DMS 273 treated with DMSO at 0.1 percent for 48 hours (cell line): ENCODE results near the gene UBIAD1.
"Not testable (repeated sequence)": the region's sequence is repeated elsewhere in the genome, so short reads cannot be mapped to it uniquely, and the experiment has no call there.

Experiments
- DNase-seq: peaks from one replicate; lab custom pipeline; 2025; lab: John Stamatoyannopoulos, UW

The UBIAD1 gene

GRCh38 chr1:11280719-11281376, 7.8 kb downstream of the UBIAD1 start:
- DNase-seq = no peak

- DNase-seq = no peak
Measured at GRCh38 chr1:11281518-11282331, 8.7 kb downstream of the UBIAD1 start.

GRCh38 chr1:11283151-11283550, 10.2 kb downstream of the UBIAD1 start:
- DNase-seq = no peak

- no peak for DNase-seq
Measured at GRCh38 chr1:11284784-11285183, 11.8 kb downstream of the UBIAD1 start.

- no peak for DNase-seq
Measured at GRCh38 chr1:11285883-11286734, 13.1 kb downstream of the UBIAD1 start.

- DNase-seq = no peak
Measured at GRCh38 chr1:11286735-11287410, 13.9 kb downstream of the UBIAD1 start.

- no peak for DNase-seq
Measured at GRCh38 chr1:11289064-11289463, 16.1 kb downstream of the UBIAD1 start.

- DNase-seq = no peak
Measured at GRCh38 chr1:11291049-11291448, 18.1 kb downstream of the UBIAD1 start.

GRCh38 chr1:11293856-11294255, 20.9 kb downstream of the UBIAD1 start:
- no peak for DNase-seq

GRCh38 chr1:11294951-11295350, 22.0 kb downstream of the UBIAD1 start:
- DNase-seq = no peak

GRCh38 chr1:11295905-11296304, 22.9 kb downstream of the UBIAD1 start:
- no peak for DNase-seq

GRCh38 chr1:11297774-11298173, 24.8 kb downstream of the UBIAD1 start:
- not testable (repeated sequence) for DNase-seq

- DNase-seq = no peak
Measured at GRCh38 chr1:11298390-11299224, 25.6 kb downstream of the UBIAD1 start.

- DNase-seq = no peak
Measured at GRCh38 chr1:11299225-11299574, 26.2 kb downstream of the UBIAD1 start.

GRCh38 chr1:11301601-11302000, 28.6 kb downstream of the UBIAD1 start:
- DNase-seq = no peak

GRCh38 chr1:11302366-11302765, 29.4 kb downstream of the UBIAD1 start:
- no peak for DNase-seq

- not testable (repeated sequence) for DNase-seq
Measured at GRCh38 chr1:11305516-11305915, 32.5 kb downstream of the UBIAD1 start.

GRCh38 chr1:11307852-11308251, 34.9 kb downstream of the UBIAD1 start:
- DNase-seq = no peak

- no peak for DNase-seq
Measured at GRCh38 chr1:11308699-11309224, 35.8 kb downstream of the UBIAD1 start.

- no peak for DNase-seq
Measured at GRCh38 chr1:11309385-11309784, 36.4 kb downstream of the UBIAD1 start.
